Amniotic stem cell (primary cell): ENCODE measurements around the gene CALD1.

Experiments used
- DNase-seq: peaks from one replicate; lab custom pipeline; 2025; lab: John Stamatoyannopoulos, UW

Gene CALD1

DNA sequence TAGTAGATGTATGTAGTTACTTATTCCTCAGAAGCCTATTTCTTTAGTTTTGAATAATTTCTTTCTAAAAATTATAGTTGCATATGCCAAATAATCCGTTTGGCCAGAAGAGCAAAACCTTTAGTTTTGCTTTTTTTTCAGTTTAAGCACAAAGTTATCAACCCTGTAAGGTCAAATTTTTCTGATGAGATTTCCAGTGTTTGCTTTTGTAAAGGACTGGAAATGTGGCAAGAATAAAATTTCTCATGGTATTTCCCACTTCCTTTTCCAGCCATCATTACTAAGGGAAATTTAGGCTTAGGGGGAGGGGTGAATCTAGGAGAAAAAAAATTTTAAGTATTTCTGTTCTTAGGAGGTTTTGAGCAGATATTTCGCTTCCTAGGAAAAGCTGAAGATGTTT is 7.6 kb downstream of the CALD1 start:
- DNase-seq = no peak

DNA sequence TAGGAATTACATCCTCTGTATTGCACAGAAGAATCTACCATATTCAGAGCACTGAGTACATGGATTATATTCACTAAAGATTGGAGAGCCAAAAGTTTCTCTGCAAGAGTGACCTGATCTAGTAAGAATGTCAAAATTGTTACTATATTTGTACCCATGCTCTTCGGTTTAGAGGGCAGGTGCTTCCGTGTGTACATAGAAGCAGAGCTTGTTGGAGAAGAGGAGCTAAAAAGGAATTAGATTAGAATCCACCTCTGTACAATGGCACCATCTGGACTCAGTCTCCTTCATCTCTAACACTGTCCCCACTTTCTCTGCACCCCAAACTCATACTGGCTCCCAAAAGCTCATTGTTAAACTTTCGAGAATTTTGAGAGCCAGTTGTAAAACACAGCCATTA is 8.3 kb downstream of the CALD1 start:
- DNase-seq = no peak

DNA sequence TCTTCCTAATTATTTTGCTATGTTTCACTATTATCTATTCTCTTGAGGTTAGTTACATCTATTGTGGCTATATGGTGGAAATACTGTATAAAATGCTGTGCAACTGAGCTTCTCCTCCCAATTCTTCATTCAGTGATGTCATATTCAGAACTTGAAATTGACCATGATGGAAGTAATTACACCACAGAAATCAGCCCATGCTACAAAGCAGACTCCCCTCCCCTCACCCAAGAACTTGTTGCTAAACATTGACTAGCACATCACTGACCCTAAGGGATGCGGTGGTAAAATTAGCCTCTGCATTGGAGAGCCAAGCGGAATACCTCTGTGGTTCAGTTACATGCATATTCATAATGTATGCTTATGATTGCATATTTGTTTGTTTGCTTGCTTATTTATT is 8.8 kb downstream of the CALD1 start:
- no peak for DNase-seq

- no peak for DNase-seq
These were observed 10.7 kb downstream of the CALD1 start for GRCh38 chr7:134789967-134790685.

GRCh38 chr7:134792968-134793367 is 13.5 kb downstream of the CALD1 start:
- no peak for DNase-seq

DNA sequence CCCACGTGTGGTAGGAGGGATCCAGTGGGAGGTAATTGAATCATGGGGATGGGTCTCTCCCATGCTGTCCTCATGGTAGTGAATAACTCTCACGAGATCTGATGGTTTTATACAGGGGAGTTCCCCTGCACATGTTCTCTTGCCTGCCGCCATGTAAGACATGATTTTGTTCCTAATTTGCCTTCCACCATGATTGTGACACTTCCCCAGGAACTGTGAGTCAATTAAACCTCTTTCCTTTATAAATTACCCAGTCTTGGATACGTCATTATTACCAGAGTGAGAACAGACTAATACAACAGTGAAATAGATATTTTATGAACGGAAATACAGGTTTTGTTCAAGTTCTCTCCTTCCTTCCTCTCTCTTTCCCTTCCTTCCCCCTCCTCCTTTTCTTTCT is 15.8 kb downstream of the CALD1 start:
- no peak for DNase-seq

GRCh38 chr7:134798155-134798554 is 18.7 kb downstream of the CALD1 start:
- DNase-seq = no peak

- DNase-seq = no peak
These were observed 19.9 kb downstream of the CALD1 start for GRCh38 chr7:134799377-134799776.

DNA sequence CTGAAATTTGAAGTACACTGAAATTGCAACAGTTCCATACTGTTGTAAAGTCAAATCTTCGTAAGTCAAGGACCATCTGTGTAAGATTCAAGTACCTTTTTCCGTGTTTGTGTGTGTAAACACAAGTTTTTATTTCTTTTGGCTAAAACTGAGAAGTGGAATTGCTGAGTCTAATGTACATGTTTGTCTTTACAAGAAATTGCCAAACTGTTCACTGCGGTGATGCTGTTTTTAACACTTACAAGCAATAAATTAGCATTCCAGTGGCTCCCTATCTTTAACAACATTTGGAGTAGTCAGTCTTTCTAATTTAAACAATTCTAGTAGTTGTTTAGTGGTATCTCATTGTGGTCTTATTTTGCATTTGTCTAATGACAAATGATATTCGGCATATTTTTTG is 23.3 kb downstream of the CALD1 start:
- no peak for DNase-seq

DNA sequence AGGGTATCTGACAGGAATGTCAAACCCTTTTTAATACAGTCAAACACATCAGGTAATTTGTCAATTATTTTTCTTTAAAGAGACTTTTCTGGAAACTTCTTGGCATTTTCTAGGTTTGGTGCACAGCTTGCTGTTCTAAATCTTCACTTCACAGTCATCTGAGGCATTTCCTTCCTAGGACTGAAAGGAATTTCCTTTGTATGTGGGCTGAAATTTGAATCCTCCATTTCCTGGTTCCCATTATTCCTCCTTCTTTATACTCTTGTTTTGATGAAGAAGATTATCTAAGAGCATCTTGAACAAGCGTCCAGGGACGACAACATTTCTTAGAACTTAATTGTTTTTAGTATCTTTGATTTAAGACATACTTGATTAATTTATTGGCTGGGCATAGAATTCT is 24.9 kb downstream of the CALD1 start:
- peak; percentile 13 for DNase-seq

GRCh38 chr7:134804854-134805253 is 25.4 kb downstream of the CALD1 start:
- DNase-seq = no peak

- DNase-seq = no peak
These were observed 26.8 kb downstream of the CALD1 start for GRCh38 chr7:134806197-134806596.

GRCh38 chr7:134809616-134810015 is 30.2 kb downstream of the CALD1 start:
- no peak for DNase-seq

- no peak for DNase-seq
These were observed 32.3 kb downstream of the CALD1 start for GRCh38 chr7:134811765-134812164.

DNA sequence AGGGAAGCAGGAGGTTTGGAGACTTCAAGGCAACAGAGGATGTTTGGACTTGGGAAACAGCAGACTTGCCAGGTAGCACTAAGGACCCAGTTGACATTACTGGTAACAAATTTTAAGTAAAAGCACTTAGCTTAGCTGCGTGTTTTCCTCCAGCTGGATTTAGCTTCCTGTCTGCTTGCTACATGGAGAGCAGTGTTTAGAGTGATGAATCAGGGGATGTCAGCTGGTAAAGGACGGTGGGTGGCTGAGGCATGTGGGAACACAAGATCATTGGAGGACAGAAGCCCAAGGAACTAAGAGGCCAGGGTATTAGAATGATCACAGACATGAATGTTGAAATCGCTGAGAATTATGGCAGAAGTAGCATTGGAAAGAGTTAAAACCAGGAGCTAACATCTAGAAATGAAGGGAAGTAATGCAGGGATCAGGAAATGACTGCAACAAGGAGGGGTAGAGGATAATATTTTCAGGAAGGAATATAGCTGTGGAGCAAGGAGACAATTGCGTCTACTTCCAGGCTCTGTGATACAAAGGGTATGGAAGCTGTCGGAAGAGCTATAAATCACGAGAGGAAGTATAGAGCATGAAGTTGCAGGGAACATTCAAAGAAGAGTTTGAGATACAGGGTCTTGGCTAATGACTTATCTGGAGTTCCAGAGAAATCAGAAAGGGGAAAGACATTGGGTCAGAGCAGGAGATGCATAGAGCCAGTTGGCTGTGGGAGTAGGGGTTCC is 34.4 kb downstream of the CALD1 start:
- no peak for DNase-seq

DNA sequence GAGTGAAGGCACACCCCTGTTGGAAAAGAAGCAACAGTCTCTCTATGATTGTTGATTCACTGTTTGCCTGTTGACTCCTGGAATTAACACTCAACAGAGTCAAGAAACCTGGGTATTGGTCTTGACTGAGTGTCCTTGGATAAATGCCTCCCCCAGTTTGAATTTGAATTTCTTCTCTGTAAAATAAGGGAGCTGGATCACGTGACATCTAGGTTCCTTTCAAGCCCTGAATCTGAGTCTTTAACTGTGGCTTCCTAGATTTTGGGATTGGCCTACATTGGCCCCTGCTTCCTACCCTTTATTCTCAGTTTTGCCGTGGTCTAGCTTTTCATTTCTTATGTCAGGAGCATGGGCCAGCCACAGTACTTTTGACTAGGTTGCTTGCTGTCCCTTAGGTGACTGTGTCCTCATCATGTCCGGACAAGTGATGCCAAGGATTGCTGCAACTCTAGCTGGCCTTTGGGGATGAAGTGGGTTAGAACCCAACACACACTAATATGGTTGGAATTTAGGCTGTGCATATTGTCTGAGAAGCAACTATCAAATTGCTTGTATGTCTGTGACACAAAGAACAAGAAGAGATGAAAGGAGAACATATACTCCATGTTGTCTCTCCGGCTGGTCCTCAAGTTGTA is 35.4 kb downstream of the CALD1 start:
- no peak for DNase-seq

GRCh38 chr7:134818613-134819345 is 39.3 kb downstream of the CALD1 start:
- no peak for DNase-seq

DNA sequence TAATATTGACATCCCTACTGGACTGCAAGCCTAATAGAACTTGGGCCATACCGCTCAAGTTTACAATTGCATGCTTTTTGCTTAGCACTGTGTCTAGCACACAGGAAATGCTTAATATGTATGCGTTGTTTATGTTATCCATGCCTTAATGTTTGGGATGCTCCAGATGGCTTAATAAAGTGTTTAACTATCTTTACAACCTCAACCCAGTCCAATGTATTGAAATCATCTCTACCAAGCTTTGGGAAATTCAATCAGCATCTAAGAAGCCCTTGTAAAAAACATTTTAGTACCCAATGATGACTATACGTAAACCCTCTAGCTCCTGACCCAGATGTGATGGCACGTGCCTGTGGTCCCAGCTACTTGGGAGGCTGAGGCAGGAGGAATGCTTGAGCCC is 40.0 kb downstream of the CALD1 start:
- no peak for DNase-seq

DNA sequence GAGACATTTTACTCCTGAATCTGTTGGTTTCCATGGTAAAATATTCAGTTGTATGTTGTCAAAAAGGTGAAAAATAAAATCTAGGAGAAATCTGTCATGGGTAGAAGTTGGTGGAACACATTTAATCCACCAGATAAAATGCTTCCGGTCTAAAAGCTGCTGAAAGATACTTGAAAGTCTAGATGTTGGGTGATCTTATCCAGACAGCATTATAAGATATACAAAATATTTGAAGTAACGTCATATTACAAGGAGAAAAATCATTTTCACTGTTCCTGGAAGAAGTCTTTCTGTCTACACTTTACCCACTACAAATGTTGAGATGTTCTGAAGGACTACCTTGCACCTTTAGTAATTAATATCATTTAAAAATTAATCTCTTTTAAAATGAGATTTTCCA is 40.9 kb downstream of the CALD1 start:
- DNase-seq = no peak

DNA sequence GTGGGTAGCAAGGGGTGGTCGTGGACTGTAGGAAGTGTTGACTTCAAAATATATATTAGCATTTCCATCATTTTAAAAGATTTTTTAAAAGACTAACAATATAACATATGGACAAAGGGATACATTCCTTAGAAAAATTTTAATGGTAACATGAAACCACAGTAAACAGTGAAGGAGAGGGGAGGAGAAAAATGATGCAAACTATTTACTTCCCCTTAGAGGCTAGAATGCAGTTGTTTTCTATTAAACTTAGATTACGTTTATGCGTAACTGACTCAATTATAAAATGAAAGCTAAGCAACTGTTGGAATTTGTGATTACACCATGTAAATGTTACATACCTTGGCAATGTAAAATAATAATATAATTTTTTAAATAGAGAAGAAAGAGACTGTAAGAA is 41.3 kb downstream of the CALD1 start:
- no peak for DNase-seq

GRCh38 chr7:134823400-134823799 is 44.0 kb downstream of the CALD1 start:
- DNase-seq = peak; percentile 27

DNA sequence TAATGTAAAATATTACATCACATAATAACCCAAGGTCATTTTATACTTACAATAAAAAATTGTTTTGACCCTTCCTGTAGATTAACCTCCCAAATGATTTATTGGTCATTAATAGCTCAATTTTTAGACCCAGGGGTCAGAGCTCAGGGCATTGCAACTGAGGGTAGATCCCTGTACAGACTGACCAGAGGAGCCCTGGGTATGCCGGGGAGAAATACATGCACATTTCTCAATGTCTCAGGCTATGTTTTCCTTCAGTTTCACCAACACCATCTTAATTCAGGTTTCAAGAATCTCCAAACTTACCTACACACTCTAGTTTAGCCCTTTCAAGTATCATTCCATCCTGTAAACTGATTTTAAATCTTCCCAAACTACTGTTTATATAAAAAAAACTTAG is 46.2 kb downstream of the CALD1 start:
- DNase-seq = no peak

GRCh38 chr7:134826105-134826504 is 46.7 kb downstream of the CALD1 start:
- no peak for DNase-seq
